Suprapubic skin (tissue), 3 donors: ENCODE measurements around the gene ADAMTS16.

Source experiments
- CTCF ChIP-seq, 2 donors: fragments of 200-600 bp in 1 of 2; fragments of 450-650 bp in 1 of 2; sonication (generic) in 1 of 2; IDR thresholded peaks; one replicate each; pipeline ENCODE4 v1.5.1; 2016 to 2019; ENCODE audit warnings: antibody characterized with exemption in 2 of 2, mild to moderate bottlenecking in 1 of 2, moderate library complexity in 1 of 2
- POLR2AphosphoS5 ChIP-seq, 3 donors: sonication (generic); formaldehyde crosslinking; IDR thresholded peaks; one replicate each; pipeline ENCODE4 v1.6.1; 2017; ENCODE audit warnings: antibody characterized with exemption in 3 of 3

DNA sequence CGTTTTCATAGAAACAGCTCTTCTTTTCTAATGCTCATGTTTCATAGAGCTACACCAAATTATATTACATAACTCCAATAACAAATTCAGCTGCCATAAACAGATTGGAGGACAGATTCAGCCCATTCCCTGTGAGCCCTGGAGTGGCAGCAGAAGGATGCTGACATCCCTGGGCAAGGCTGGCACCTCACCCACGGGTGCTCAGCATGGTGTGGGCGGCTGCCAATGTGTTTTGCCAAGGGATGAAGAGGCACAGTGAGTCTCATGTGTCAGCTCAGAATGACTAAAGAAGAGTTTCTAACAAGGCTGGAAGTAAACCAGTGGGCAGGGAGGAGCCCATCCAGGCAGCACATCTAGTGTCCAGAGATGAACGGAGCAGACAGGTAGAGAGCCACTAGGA, 155.2 kb downstream of the ADAMTS16 start:
- TF ChIP-seq CTCF (IDR thresholded peaks at IDR 0.05) (no peak), POLR2AphosphoS5 (IDR thresholded peaks at IDR 0.05) (no peak)
